NCI-H1092 (cell line): Measurements from ENCODE around the gene RNF214.
"Not testable (repeated sequence)": the region's sequence is repeated elsewhere in the genome, so short reads cannot be mapped to it uniquely, and the experiment has no call there.

ENCODE experiments used
- DNase-seq: peaks from one replicate; lab custom pipeline; 2025; lab: John Stamatoyannopoulos, UW

The RNF214 gene

GRCh38 chr11:117315285-117316196 is 83.1 kb downstream of the RNF214 start:
- no peak for DNase-seq

DNA sequence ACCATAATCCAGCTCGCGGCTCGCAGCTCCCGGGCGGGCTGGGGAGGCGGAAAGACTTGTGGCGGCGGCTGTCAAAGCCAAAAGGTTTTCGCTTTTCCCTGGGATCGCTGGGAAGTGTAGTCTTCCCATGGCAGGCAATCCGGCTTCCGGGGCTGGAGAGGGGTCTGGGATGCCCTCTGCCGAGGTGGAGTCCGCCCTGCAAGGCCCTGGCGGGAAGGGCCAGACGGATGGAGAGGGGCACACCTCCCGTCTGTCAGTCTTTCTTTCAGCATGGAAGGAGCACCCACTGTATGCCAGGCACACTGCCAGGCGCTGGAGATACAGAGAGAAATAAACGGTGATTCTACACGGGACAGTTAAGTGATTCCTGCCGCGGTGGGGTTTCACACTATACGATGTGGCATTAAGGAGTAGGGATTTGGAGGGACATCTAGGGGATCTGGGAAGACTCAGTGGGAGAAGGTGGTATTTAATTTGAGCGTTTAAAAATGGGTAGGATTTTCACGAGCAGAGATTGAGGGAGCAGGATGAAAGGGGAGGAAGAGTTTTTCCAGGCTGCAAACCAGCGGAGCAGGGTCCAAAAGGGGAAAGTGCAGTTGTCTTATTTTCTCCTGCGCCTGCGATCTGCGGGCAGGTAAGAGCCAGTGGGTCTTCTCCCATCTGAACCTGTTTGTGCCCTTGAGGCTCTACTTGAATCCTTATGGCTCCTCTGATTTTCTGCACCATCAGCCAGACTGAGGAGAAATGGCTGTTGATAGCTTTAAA is 83.9 kb downstream of the RNF214 start, which contains the start of gene BACE1:
BACE1 (minus strand) TSS at position 60 of the 765 bp plus-strand sequence. CDS start 461 bp downstream, outside the sequence.
- peak; percentile 91 for DNase-seq

- no peak for DNase-seq
Observed at GRCh38 chr11:117318738-117319137, 86.3 kb downstream of the RNF214 start.

- no peak for DNase-seq
Observed at GRCh38 chr11:117319214-117319840, 86.9 kb downstream of the RNF214 start.

- not testable (repeated sequence) for DNase-seq
Observed at GRCh38 chr11:117327255-117327566, 94.7 kb downstream of the RNF214 start.

DNA sequence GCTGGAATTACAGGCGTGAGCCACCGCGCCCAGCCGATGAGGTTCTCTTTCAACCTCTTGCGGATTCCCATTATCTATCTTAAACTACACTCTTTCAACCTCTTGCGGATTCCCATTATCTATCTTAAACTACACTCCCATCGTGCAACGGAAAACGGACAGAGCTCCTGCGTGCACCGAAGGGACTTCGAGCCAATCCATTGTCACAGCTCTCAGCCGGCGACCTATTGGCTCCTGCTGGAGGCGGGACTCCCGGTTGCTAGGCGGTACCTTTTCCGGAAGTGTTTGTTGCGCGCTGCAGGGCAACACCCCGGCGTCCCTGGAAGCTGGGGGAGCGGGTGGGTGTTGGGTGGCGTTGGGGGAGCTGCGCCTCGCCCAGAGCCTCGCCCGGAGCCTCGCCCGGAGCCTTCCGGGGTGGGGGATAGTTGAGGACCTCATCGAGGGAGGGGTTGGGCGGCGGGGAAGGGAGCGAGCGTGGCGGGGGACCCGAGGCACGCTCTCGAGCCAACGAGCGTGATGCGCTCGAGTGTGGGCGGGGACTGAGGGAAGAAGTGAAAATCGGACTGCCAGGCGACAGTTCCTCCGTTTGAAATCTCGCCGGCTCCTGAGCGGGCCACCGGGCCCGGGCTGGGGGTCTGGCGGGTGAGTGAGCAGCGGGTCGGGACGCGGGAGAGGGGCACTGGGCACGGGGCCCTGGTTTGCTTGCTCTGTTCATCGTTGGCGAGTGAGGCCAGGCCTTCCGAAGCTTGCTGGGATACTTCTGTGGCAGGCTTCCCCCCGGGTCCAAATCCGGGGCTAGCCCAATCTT is 95.3 kb downstream of the RNF214 start, which contains the start of gene CEP164:
CEP164 (plus strand) TSS at position 288 of the 808 bp plus-strand sequence. CDS start 10,733 bp downstream, outside the sequence.
- peak; percentile 97 for DNase-seq

GRCh38 chr11:117328375-117329010 is 96.0 kb downstream of the RNF214 start:
- DNase-seq = peak; percentile 8

GRCh38 chr11:117332843-117333242 is 100.4 kb downstream of the RNF214 start:
- DNase-seq = no peak

DNA sequence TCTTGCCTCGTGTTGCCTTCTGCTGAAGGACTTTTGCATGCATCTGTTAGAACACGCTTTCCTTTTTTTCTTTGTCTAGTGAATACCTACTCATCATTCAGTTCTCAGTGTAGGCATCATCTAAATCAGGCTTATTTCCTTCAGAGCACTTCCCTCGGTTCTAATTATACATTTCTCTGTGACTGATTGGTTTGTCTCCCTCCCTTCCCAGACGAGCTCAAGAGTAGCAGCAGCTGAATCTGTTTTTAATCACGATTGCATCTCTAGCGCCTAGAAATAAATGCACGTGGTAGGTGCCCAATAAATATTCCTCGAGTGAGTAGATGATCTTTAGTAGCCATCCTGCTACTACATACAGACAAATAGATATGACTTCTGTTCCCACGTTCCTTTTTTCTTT is 101.4 kb downstream of the RNF214 start:
- no peak for DNase-seq

DNA sequence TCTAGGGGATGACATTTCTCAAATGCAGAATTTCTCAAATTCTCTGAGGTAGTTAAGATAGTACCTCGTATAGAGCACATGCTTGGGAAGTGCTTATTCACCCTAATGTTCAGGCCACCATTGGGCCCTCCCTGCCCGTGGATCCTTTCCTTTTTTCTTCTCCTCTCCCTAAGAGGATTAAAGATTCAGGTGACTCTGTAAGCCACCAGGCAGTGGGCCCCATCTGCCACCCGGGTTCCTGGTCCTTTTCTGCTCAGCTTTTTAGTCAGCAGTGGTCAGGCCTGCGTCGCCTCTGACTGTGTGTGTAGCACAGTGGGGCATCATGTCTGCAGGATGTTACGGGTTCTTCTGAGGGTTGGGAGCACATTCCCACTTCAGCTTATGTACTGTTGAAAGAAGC is 102.4 kb downstream of the RNF214 start:
- DNase-seq = no peak

GRCh38 chr11:117335399-117335798 is 102.9 kb downstream of the RNF214 start:
- DNase-seq = no peak
